HG02885 (cell line): ENCODE measurements around the gene LMX1B.

Experiments
- ATAC-seq: cut with Tn5 transposase; IDR thresholded peaks from one replicate; pipeline ENCODE4 v1.9.1; 2021; ENCODE audit warnings: mild to moderate bottlenecking; ENCODE audit not compliant: unreplicated experiment, poor library complexity

Gene LMX1B

DNA sequence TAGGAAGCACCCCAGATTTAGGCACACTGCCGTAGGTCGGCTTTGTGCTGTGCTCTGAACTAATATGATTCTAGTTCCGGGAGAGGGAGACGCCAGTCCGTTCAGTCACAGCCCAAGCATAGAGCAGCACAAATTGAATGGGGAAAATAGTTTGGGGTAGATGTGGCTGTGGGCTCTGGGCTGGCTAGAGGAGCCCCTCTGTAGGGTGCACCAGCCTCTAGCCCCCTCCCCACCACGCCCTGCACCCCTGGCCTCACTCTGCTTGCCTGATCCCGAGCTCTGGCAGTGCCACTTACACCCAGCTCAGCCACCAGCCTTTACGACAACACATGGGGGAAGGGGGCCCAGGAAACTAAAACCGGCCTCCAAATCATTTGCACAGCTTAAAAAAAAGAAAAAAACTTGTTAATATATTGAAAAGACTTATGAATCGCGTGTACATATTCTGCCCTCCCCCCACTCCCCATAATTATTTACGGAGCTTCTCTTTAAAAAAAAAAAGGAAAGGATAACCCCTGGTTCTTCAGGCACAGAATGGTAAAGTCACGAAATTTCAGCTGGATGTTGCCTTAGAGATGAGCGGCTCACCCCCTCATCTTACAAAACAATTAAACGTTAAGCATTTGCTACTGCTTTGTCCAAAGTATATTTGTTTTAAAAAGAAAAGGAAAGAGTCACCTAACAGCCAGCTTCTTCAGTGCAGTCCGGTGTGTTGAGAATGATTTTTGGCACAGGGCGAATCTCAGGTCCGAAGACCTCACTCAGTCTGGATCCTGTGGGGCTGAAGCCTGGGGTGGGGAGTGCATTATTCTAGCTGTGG is 3.5 kb downstream of the LMX1B start:
- ATAC-seq = no peak

DNA sequence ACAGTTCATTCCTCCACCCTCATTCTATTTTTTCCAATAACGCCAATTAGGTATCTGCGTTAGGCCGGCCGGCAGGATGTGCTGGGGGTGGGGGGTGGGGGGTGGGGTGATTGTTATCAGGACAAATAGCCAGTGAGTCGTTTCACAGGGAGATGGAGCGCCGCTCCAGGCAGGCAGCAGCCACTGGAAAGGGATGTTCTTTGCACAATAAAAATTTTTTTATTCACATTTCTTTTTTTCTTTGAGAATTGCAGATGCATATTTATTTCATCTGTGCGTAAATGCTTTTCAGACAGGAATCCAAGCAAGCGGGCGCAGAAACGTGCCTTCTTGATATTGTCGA is 4.1 kb downstream of the LMX1B start:
- no peak for ATAC-seq

DNA sequence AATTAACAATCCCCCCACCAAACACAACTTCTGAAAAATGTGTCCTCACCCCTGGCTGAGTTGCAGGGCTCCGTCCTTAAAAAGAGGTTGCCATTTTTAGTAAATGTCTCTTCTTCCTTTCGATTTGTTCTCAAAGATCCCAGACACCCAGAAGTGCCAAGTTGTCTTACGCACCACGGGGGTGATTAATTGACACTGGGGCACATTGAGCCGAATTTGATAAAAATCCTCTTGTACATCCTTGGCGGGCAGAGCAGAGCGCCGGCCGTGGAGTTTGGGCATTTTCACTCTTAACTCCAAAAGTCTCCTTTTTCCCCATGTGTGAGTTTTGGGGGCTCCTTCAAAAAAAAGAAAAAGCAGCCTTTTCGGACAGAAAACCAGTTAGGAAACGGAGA is 4.5 kb downstream of the LMX1B start:
- no peak for ATAC-seq

GRCh38 chr9:126618585-126619360 is 5.0 kb downstream of the LMX1B start:
- no peak for ATAC-seq

GRCh38 chr9:126619361-126620135 is 5.8 kb downstream of the LMX1B start:
- no peak for ATAC-seq

- ATAC-seq = no peak
Observed at GRCh38 chr9:126620478-126620877, 6.8 kb downstream of the LMX1B start.

GRCh38 chr9:126621061-126621918 is 7.6 kb downstream of the LMX1B start:
- no peak for ATAC-seq

GRCh38 chr9:126621919-126622735 is 8.4 kb downstream of the LMX1B start:
- no peak for ATAC-seq

DNA sequence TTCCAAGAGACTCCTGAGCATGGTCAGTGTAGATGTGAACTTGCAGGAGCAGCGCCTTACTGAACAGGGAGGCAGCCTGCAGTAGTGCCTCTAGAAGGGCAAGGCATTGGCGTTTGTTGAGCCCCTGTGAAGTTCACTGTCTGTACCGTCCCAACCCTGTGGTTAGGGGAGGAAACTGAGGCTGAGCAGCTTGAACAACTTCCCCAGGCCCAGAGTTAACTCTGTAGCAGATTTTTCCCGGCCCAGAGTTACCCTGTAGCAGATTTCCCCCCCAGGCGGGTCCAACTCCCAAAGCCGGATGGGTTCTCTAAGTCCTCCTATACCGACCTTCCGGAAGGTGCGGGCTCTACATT is 9.6 kb downstream of the LMX1B start:
- no peak for ATAC-seq

DNA sequence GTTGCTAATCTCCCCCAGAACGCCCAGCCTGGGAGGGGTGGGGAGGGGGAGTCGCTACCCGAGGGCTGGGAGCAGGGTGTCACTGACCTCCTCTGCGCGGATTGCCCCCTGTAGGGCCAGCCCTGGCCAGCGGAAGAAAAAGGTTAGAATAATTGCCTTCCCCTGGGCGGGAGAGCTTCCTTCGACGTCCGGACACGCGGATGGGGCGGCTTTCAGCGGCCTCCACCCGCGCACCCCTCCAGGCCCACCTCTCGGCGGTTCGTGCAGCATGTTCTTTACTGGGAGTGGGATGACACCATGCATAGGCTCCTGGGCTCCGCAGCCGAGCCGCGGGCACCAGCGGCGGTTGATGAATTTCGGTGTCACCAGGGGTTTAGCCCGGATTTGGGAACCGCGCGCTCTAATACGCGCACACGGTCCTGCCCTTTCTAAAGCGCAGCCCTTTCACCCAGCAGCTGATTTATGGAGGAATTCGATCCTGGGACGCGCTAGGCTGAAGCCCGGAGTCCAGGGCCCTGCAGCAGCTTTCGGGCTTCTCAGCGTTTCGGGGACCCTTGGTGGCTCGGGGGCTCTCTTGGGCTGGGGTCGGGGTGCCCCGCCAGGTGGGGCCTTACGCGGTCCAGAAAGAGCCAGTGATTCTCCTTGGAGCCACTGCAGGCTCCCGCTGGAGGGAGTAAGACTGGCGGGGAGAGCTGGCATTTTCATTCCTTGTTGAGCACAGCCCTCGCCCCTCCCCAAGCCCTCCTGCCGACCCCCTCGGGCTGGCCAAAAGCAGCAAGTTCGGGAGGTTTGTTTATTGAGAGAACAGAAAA is 10.1 kb downstream of the LMX1B start:
- ATAC-seq = no peak

- ATAC-seq = no peak
Observed at GRCh38 chr9:126624479-126624826, 10.7 kb downstream of the LMX1B start.

DNA sequence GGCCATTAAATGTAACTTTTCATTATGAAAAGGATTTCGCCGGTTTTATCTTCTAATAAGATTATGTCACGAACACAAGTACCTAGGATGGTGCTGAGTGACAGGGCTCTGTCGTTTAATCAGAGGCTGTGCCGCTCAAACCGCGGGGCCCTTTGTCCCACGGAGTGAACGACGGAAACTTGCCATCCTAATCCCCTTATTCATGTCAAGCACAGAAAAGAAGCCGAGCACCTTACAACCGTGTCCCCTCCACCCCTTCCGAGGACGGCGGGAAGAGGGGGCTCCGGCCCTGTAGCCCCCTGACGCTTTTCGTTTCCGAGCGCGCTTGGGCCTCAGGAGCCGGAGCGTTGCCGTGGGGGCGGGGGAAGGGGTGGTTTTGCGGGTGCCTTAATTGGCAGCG is 11.2 kb downstream of the LMX1B start:
- ATAC-seq = no peak

DNA sequence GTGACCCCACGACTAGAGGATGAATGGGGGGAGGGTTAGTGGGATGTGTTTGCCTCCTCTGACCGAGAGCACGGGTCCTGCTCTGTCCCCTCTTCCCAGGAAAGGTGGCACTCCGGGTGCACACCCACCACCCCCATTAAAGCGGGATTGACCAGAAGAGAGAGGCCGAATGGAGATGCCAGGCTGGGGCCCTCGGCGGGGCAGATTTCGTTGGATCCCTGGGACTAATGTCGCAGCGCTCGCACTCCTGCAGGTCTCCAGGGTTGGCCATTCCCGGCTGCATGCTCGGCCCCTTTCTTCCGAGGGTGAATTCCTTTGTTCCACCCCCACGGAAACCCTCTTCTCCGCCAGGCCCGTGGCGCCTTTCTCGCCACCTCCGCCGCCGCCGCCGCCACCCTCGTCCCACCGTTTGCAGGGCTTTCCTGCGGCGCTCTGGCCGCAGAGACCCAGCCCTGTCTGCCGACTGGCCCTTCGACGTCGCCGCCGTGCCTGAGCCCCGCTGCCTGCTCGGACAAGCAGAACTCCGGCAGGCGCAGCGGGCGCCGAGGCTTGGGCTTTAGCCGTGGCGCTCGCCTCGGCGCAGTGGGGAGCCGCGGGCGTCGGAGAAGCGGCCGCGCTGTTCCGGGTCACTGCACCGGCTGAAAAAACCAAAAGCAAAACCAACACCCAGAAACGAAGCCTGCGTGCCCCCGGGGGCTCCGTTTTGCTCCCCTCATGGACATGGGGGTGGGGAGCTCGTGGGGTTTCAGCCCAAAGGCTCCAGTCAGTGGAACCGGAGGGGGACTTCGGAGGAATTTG is 11.8 kb downstream of the LMX1B start:
- no peak for ATAC-seq

GRCh38 chr9:126626127-126626925 is 12.6 kb downstream of the LMX1B start:
- ATAC-seq = no peak

GRCh38 chr9:126626926-126627233 is 13.2 kb downstream of the LMX1B start:
- no peak for ATAC-seq

GRCh38 chr9:126628146-126628545 is 14.4 kb downstream of the LMX1B start:
- no peak for ATAC-seq

GRCh38 chr9:126628969-126629674 is 15.4 kb downstream of the LMX1B start:
- ATAC-seq = no peak
